ENCODE results near the gene CDH3.

DNA sequence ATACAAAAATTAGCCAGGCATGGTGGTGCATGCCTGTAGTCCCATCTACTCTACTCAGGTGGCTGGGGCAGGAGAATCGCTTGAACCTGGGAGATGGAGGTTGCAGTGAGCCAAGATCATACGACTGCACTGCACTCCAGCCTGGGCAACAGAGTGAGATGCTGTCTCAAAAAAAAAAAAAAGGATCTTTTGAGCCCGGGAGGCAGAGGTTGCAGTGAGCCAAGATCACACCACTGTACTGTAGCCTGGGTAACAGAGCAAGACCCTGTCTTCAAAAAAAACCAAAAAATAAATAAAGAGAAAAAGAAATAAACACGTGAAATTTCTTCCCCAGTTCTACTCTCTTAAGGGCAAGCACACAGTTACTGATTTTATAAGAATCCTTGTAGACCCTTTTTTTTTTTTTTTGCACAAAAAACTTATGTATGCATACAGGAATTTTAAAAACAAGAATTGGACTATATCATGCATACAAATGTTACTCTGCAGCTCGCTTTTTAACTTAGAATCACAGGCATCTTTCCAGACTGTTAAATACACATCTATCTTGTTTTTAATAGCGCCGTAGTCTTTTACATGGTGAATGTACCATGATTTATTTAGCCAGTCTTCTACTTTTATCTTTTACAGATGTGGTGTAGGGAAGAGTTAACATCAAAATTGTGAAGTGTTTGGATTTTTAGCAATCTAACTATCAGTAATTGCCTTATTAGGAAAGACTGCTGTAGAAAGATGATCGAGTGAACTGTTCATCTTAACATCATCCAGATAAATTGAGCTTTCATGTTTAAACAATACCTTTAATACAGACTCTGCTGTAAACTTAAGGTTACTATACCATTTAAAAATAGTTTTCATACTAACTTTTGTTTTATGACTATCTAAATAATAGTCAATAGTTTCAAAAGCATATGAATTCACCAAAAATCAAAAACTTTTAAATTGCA, 14.6 kb downstream of the CDH3 start:
- TF ChIP-seq, protein P1, sequence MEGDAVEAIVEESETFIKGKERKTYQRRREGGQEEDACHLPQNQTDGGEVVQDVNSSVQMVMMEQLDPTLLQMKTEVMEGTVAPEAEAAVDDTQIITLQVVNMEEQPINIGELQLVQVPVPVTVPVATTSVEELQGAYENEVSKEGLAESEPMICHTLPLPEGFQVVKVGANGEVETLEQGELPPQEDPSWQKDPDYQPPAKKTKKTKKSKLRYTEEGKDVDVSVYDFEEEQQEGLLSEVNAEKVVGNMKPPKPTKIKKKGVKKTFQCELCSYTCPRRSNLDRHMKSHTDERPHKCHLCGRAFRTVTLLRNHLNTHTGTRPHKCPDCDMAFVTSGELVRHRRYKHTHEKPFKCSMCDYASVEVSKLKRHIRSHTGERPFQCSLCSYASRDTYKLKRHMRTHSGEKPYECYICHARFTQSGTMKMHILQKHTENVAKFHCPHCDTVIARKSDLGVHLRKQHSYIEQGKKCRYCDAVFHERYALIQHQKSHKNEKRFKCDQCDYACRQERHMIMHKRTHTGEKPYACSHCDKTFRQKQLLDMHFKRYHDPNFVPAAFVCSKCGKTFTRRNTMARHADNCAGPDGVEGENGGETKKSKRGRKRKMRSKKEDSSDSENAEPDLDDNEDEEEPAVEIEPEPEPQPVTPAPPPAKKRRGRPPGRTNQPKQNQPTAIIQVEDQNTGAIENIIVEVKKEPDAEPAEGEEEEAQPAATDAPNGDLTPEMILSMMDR (conservative IDR thresholded peaks at IDR 0.05), result no peak
- TF ChIP-seq ZFX (IDR thresholded peaks at IDR 0.05), result no peak
